ENCODE measurements around the gene IHH.

IHH gene

GRCh38 chr2:219095406-219095935, 34.8 kb upstream of the IHH start:
- no peak overlapping the region for H3K27ac ChIP-seq
- TF ChIP-seq, protein P1, sequence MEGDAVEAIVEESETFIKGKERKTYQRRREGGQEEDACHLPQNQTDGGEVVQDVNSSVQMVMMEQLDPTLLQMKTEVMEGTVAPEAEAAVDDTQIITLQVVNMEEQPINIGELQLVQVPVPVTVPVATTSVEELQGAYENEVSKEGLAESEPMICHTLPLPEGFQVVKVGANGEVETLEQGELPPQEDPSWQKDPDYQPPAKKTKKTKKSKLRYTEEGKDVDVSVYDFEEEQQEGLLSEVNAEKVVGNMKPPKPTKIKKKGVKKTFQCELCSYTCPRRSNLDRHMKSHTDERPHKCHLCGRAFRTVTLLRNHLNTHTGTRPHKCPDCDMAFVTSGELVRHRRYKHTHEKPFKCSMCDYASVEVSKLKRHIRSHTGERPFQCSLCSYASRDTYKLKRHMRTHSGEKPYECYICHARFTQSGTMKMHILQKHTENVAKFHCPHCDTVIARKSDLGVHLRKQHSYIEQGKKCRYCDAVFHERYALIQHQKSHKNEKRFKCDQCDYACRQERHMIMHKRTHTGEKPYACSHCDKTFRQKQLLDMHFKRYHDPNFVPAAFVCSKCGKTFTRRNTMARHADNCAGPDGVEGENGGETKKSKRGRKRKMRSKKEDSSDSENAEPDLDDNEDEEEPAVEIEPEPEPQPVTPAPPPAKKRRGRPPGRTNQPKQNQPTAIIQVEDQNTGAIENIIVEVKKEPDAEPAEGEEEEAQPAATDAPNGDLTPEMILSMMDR (IDR thresholded peaks at IDR 0.05): no peak
- TF ChIP-seq ZFX (IDR thresholded peaks at IDR 0.05; ENCODE audit: borderline replicate concordance): no peak

DNA sequence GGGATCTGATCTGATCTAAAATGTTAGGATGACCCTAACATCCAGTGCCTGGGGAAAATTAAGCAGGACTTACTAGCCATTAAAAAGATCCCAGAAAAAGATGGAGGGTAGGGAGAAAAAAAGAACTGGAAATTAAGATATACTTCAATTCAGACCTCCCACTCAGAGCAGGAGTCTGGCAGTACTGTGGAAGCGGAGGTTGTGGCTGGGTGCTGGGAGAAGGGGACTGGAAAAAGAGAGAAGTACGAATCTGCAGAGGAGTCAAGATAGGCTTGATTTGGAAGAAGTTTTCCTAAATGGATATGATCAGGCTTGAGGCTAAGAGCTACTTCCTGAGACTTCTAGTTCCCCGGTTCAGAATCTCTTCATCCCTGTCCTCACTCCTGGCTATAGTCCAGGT, 33.5 kb upstream of the IHH start:
- H3K27ac ChIP-seq: no peak overlapping the region
- no peak for TF ChIP-seq ZFX (IDR thresholded peaks at IDR 0.05; ENCODE audit: borderline replicate concordance)
- TF ChIP-seq, protein P1 (IDR thresholded peaks at IDR 0.05): no peak

DNA sequence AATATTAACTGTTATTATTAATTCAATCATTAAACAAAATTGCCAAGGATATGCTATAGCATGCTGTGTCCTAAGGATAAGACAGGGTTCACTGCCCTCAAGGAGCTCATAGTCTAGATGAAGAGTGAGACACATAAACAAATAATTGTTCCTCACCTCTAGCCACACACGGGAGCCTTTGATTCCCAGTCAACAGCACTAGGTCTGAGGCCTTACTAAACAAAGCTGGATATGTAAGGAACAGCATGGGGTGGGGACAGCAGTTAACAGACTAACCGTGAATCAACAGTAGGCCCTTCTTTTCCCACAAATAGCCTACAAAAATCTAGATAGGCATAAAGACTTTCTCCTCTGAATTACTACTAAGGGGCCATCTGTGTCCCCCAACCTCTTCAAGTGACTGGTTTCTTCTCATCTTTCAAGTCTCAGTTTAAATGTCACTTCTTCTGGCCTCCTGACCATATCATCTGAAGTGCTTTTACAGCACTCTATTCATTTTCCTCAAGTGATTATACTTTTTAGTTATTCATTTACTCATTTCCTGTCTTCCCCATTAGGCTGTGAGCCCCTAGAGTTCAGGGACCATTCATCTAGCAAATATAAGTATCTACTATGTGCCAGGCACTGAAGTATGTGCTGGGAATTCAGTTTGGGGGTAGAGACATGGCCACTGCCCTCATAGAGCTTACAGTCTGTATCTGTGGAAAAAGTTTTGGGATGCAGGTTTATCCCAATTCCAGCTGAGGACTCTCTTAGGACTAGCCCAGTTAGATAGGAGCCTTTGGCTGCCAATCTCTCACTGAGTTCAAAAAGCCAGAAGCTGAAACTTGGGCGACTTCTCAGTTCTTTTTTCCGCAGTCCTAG, 29.9 kb upstream of the IHH start:
- no peak overlapping the region for H3K27ac ChIP-seq

DNA sequence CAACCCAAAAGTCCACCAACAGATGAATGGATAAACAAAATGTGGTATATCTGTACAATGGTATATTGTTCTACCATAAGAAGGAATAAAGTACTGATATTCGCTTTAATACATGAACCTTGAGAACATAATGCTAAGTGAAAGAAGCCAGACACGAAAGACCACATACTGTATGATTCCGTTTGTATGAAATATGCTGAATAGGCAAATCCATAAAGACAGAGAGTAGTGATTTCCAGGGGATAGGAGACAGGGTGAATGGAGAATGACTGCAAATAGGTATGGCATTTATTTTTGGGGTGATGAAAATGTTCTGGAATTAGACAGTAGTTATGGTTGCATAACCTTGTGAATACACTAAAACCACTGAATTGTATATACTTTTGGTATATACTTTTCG, 28.6 kb upstream of the IHH start:
- H3K27ac ChIP-seq: no peak overlapping the region
- TF ChIP-seq, protein P1 (IDR thresholded peaks at IDR 0.05): no peak
- no peak for TF ChIP-seq ZFX (IDR thresholded peaks at IDR 0.05; ENCODE audit: borderline replicate concordance)

More for the DNA sequence above, 29.9 kb upstream of the IHH start:
- TF ChIP-seq, protein P1 (IDR thresholded peaks at IDR 0.05): no peak
- no peak for TF ChIP-seq ZFX (IDR thresholded peaks at IDR 0.05; ENCODE audit: borderline replicate concordance)

GRCh38 chr2:219087848-219088247, 27.1 kb upstream of the IHH start:
- no peak overlapping the region for H3K27ac ChIP-seq
- TF ChIP-seq, protein P1 (IDR thresholded peaks at IDR 0.05): no peak
- no peak for TF ChIP-seq ZFX (IDR thresholded peaks at IDR 0.05; ENCODE audit: borderline replicate concordance)

DNA sequence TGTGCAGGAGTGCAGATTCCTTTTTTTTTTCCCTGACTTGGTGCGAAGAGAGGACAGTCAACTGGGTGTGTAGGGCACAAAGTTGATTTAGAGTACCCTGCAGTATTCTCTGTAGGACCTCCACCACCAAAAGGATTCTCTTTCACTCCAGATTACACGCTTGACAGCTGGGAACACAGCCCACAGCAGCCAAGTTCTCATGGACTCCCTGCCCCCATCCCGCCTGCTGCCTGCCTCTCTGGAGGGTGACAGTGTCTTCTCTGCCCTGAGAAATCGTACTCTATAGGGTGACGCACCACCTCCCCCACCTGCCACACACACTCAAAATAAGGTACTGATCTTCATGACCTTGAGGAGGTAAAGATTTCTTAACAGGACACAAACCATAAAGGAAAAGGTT, 26.6 kb upstream of the IHH start:
- H3K27ac ChIP-seq: no peak overlapping the region
- TF ChIP-seq, protein P1 (IDR thresholded peaks at IDR 0.05): no peak
- no peak for TF ChIP-seq ZFX (IDR thresholded peaks at IDR 0.05; ENCODE audit: borderline replicate concordance)

GRCh38 chr2:219086196-219086595, 25.5 kb upstream of the IHH start:
- no peak for TF ChIP-seq ZFX (IDR thresholded peaks at IDR 0.05; ENCODE audit: borderline replicate concordance)
- TF ChIP-seq, protein P1 (IDR thresholded peaks at IDR 0.05): no peak
- no peak overlapping the region for H3K27ac ChIP-seq

All from 22Rv1 (cell line).